ENCODE results near the gene OR10G7.

DNA sequence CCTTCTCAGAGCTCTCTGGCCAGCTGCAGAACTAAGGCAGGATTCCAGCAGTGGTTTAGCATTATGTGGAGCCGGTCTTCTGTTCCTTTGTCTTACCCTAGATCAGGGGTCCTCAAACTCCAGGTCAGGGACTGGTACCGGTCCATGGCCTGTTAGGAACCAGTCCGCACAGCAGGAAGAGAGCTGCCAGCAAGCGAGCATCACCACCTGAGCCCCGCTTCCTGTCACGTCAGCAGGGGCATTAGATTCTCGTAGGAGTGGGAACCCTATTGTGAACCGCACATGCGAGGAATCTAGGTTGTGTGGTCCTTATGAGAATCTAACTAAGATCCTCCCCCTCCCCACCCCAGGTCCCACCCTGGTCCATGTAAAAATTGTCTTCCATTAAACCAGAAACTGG is 1.6 kb downstream of the OR10G7 start:
- no peak for TF ChIP-seq SIN3A (IDR thresholded peaks at IDR 0.05; ENCODE audit: borderline replicate concordance, insufficient read depth, low read length)
- no peak for TF ChIP-seq REST (IDR thresholded peaks at IDR 0.05; ENCODE audit: insufficient read depth in 1 of 2, low read depth in 2 of 2, low read length in 2 of 2)
- TF ChIP-seq POLR2AphosphoS5 (IDR thresholded peaks at IDR 0.05; ENCODE audit: low read depth, low read length), result no peak
